HepG2 (cell line): ENCODE measurements around the gene KCNT1. TPM values are rescaled to one million over a fixed set of nuclear protein-coding genes. Genes with fewer than 3 reads are reported as not detected.

Source experiments
- CC2D1A ChIP-seq: sonication (generic); formaldehyde crosslinking; IDR thresholded peaks from 2 replicates; pipeline ENCODE4 v1.8.1; 2023; ENCODE audit warnings: mild to moderate bottlenecking, missing genetic modification reagents
- CEBPG ChIP-seq: IDR thresholded peaks from 2 replicates; pipeline ENCODE4 v1.6.1; 2016
- SRSF9 ChIP-seq: fragments of 200-400 bp; formaldehyde crosslinking; IDR thresholded peaks from 2 replicates; pipeline ENCODE4 v1.6.1; 2018; ENCODE audit warnings: borderline replicate concordance, mild to moderate bottlenecking, low read depth, low read length; ENCODE audit not compliant: insufficient read depth, poor library complexity, severe bottlenecking
- TARDBP ChIP-seq: sonication (generic); formaldehyde crosslinking; IDR thresholded peaks from 2 replicates; pipeline ENCODE4 v1.8.0; 2022; ENCODE audit warnings: mild to moderate bottlenecking, missing genetic modification reagents
- TBX2 ChIP-seq: sonication (generic); formaldehyde crosslinking; IDR thresholded peaks from 2 replicates; pipeline ENCODE4 v1.5.0; 2020; ENCODE audit warnings: missing genetic modification reagents, mild to moderate bottlenecking, borderline replicate concordance
- ZFYVE20 ChIP-seq: sonication (generic); formaldehyde crosslinking; IDR thresholded peaks from 2 replicates; pipeline ENCODE4 v1.8.0; 2023; ENCODE audit warnings: low read depth, mild to moderate bottlenecking, moderate library complexity, missing genetic modification reagents, borderline replicate concordance
- polyA plus RNA-seq, 8 experiments: library from polyadenylated mRNA; depleted of rRNA in 3 of 8; stranded (reverse) in 7 of 8; unstranded in 1 of 8; fragments of >200 nt; fragmentation: Illumina TruSeq in 4 of 8; extraction: Trizol in 4 of 8; gene quantifications; 2 replicates each; pipeline versions ENCODE4 v1.2.1 to v1.2.3, GENCODE V29; 2011 to 2016; ENCODE audit warnings: low read depth in 4 of 8, missing spikeins in 1 of 8, mixed read lengths in 1 of 8; ENCODE audit not compliant: insufficient read depth in 1 of 8
- total RNA-seq, 5 experiments: library from RNA; depleted of rRNA; stranded (reverse); fragments of >200 nt; fragmentation: Illumina TruSeq; extraction: Trizol; gene quantifications; 2 replicates each; pipeline ENCODE4 v1.2.3, GENCODE V29; 2016; ENCODE audit warnings: low read depth in 1 of 5
- TF ChIP-seq, protein P1 (sequence below): sonication (generic); formaldehyde crosslinking; IDR thresholded peaks from 2 replicates; pipeline ENCODE4 v1.8.0; 2022; ENCODE audit warnings: missing genetic modification reagents, mild to moderate bottlenecking, moderate library complexity, borderline replicate concordance
- TF ChIP-seq, protein P2 (sequence below): sonication (generic); formaldehyde crosslinking; IDR thresholded peaks from 2 replicates; pipeline ENCODE4 v1.4.0; 2020; ENCODE audit warnings: mild to moderate bottlenecking, missing genetic modification reagents
- TF ChIP-seq, protein P3 (sequence below): sonication (generic); formaldehyde crosslinking; IDR thresholded peaks from 2 replicates; pipeline ENCODE4 v1.4.0; 2020; ENCODE audit warnings: mild to moderate bottlenecking, low read depth, missing genetic modification reagents

KCNT1 gene
- total and polyA plus RNA-seq, 2 of the 13 experiments (the other 11 are each of a cell fraction or from before 2014, with no cell fraction given) = not detected

DNA sequence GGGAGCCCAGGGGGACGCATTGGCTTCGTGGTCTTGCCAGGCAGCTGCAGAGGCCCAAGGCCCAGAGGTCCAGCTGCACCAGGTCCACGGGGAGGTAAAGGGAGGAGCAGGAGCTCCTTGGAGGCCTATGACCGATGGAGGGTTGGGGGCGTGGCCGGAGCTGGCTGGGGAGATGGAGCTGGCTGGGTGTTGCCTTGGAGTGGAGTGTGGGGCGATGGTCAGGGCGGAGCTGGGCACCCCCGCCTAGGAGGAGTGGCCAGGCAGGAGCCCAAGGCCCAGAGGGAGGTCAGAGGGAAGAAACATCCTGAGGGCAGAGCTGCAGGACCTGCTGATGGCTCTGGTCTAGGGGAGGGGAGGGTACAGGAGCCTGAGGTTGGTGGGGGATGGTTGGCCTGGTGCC, 44.6 kb downstream of the KCNT1 start (continued):
- TF ChIP-seq, protein P1, sequence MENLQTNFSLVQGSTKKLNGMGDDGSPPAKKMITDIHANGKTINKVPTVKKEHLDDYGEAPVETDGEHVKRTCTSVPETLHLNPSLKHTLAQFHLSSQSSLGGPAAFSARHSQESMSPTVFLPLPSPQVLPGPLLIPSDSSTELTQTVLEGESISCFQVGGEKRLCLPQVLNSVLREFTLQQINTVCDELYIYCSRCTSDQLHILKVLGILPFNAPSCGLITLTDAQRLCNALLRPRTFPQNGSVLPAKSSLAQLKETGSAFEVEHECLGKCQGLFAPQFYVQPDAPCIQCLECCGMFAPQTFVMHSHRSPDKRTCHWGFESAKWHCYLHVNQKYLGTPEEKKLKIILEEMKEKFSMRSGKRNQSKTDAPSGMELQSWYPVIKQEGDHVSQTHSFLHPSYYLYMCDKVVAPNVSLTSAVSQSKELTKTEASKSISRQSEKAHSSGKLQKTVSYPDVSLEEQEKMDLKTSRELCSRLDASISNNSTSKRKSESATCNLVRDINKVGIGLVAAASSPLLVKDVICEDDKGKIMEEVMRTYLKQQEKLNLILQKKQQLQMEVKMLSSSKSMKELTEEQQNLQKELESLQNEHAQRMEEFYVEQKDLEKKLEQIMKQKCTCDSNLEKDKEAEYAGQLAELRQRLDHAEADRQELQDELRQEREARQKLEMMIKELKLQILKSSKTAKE = no peak
- TF ChIP-seq ZFYVE20 (CRISPR knock-in tag) = no peak
- TF ChIP-seq SRSF9 = no peak
- TF ChIP-seq TARDBP (CRISPR knock-in tag) = no peak
- TF ChIP-seq, protein P2, sequence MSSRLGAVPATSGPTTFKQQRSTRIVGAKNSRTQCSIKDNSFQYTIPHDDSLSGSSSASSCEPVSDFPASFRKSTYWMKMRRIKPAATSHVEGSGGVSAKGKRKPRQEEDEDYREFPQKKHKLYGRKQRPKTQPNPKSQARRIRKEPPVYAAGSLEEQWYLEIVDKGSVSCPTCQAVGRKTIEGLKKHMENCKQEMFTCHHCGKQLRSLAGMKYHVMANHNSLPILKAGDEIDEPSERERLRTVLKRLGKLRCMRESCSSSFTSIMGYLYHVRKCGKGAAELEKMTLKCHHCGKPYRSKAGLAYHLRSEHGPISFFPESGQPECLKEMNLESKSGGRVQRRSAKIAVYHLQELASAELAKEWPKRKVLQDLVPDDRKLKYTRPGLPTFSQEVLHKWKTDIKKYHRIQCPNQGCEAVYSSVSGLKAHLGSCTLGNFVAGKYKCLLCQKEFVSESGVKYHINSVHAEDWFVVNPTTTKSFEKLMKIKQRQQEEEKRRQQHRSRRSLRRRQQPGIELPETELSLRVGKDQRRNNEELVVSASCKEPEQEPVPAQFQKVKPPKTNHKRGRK (CRISPR knock-in tag) = no peak
- no peak for TF ChIP-seq CEBPG (CRISPR knock-in tag)
- TF ChIP-seq, protein P3, sequence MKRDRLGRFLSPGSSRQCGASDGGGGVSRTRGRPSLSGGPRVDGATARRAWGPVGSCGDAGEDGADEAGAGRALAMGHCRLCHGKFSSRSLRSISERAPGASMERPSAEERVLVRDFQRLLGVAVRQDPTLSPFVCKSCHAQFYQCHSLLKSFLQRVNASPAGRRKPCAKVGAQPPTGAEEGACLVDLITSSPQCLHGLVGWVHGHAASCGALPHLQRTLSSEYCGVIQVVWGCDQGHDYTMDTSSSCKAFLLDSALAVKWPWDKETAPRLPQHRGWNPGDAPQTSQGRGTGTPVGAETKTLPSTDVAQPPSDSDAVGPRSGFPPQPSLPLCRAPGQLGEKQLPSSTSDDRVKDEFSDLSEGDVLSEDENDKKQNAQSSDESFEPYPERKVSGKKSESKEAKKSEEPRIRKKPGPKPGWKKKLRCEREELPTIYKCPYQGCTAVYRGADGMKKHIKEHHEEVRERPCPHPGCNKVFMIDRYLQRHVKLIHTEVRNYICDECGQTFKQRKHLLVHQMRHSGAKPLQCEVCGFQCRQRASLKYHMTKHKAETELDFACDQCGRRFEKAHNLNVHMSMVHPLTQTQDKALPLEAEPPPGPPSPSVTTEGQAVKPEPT = no peak
- no peak for TF ChIP-seq TBX2 (CRISPR knock-in tag)
- no peak for TF ChIP-seq CC2D1A (CRISPR knock-in tag)
